Measurements from ENCODE around the gene TENT4A.

The TENT4A gene

GRCh38 chr5:6775571-6775970, 62.3 kb downstream of the TENT4A start:
- DNase-seq: no peak

GRCh38 chr5:6780802-6781391, 67.7 kb downstream of the TENT4A start:
- no peak for DNase-seq

GRCh38 chr5:6781716-6782115, 68.5 kb downstream of the TENT4A start:
- peak; percentile 24 for DNase-seq

- no peak for DNase-seq
Observed at GRCh38 chr5:6783787-6784186, 70.6 kb downstream of the TENT4A start.

DNA sequence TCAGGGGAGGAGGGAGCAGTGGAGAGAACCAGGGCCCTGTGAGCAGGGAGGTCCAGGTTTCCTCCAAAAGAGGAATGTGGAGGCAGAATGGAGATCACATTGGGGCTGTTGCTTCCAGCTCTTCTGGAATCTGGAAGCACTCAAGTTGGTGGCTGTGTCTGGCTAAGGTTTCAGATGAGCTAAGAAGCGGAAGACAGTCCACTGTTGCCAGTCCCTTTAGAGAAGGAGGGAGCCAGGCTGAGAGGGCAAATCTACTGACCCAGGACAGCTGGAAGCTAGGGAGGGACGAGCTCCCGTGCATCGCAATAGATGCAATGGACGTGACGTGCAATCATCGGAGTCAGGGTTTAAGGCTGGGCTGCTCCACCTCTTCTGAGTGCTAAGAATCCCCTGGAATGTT, 71.2 kb downstream of the TENT4A start:
- DNase-seq: no peak

DNA sequence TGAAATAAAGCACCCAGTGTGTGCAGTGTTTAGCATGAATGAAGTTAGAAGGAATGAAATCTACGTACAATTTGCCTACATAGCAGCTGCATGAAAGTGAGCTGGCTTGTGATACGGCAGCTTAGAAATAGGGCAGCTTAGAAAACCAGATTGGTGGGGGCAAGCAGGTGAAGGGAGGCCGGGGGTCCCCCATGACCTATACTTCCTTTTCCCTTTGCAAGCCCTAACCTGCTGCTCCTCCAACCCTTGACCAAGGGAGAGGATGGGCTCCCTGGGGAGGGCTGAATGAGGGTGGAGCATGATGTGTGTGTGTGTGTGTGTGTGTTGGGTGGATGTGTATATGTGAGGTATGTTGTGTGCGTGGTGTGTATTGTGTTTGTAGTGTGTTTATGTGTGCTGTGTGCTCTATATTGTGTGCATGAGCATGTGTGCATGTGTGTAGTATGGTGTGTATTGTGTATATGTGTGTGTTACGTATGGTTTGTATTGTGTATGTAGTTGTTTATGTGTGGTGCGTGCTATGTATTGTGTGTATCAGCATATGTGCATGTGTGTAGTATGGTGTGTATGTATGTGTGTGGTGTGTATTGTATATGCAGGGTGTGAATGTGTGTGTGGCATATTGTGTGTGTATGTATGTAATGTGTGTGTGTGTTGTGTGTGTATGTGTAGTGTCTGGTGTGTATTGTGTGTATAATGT, 72.1 kb downstream of the TENT4A start:
- no peak for DNase-seq

DNA sequence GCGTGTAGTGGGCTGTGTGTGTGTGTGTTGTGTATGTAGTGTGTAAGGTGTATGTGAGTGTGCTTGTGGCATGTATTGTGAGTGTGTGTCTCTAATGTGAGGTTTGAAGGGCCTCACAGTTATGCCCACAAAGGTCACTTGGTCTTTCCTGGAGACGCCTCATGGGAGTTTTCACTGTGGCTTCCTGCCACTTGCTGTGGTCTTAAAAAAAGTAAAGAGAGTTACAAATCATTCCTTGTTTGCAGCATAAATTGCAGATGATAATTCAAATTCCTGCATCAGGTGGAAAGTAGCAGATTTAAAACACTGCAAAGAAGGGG, 72.6 kb downstream of the TENT4A start:
- DNase-seq: no peak

DNA sequence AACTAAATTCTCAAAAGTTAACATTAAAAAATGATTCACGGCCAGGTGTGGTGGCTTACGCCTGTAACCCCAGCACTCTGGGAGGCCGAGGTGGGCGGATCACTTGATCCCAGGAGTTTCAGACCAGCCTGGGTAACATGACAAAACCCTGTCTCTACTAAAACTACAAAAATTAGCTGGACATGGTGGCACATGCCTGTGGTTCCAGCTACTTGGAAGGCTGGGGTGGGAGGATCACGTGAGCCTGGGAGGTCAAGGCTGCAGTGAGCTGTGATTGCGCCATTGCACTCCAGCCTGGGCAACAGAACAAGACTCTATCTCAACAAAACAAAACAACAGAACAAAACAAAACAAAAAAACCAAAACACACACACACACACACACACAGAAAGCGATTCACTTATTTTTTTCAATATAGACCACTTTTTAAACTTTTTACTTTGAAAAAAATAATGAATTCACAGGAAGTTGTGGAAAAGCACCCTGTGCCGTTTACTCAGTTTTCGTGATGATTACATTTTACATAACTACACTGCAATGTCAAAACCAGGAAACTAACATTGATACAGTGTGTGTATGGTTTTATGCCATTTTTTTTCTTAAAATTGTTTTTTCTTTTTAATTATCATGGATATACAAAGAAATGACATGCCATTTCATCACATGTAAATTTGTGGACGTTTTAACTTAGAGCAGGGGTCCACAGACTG, 73.7 kb downstream of the TENT4A start:
- DNase-seq: no peak

DNA sequence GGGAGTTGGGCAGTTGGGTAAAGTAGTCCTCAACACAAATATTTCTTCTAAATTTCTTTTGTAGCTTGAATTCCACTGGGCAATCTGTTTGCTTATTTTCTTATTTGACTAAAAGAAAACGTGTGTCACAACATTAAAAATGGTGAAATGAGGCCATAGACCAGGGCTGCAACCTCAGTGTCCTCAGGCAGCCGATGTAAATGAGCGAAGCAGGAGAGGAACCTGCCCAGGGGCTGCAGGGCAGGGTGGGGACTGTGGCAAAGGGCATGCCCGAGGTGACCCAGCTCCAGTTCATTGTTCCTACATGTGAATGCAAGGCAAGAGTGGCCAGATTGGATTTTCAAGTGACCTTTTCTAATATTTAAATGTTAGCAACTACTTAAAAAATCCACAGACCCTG, 74.7 kb downstream of the TENT4A start:
- DNase-seq: no peak

GRCh38 chr5:6788439-6788838, 75.2 kb downstream of the TENT4A start:
- DNase-seq: no peak

DNA sequence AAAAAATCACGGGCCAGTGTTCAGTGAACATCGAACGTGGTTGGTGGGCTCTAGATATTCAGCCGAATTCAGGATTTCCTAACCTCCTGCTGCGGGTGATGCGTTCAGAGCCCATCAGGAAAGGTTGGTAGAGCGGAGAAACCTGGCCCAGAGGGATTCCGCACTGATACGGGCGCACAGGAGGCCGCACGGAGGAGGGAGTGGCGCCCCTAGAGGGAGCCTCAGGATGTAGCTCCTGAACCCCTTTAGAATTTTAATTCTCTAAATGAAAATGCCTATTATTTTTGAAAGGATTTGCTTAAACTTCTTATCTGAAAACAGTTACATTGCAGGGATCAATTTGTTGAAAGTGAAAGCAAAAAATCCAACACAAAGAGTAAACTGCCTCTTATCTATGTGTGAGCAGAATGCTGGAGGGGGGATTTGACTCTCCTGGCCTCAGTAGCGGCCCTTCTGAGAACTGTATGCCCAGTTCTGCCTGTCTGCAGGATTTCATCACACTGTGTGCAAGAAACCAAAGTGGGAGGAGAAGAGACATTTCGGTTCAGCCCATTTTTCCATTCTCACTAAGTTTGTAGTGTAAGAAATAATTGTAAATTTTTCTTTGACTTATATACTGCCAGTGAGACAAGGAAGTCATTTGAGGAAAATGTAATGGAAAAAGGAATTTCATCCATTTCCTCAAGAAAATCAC, 75.9 kb downstream of the TENT4A start:
- DNase-seq: no peak

- no peak for DNase-seq
Observed at GRCh38 chr5:6790346-6790865, 77.2 kb downstream of the TENT4A start.

DNA sequence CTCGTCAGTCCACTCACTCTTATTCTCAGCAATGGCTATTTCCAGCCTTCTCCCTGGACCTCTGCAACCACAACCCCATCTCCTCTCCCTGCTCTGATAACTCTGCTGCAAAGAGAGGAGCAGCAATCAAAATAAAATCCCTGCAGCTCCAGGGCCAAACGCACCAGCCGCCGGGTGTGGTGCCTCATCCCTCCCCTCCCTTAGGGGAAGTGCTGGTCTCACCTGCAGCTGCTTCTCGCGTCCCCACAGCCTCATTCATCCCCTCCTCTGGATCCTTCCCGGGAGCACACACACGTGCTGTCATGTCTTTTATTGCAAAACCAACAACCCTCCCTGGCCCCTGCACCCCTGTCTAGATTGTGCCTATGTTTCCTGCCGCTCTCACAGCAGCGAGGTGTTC, 77.8 kb downstream of the TENT4A start:
- DNase-seq: no peak

- DNase-seq: no peak
Observed at GRCh38 chr5:6792376-6792775, 79.1 kb downstream of the TENT4A start.

- DNase-seq: no peak
Observed at GRCh38 chr5:6792911-6793471, 79.8 kb downstream of the TENT4A start.

DNA sequence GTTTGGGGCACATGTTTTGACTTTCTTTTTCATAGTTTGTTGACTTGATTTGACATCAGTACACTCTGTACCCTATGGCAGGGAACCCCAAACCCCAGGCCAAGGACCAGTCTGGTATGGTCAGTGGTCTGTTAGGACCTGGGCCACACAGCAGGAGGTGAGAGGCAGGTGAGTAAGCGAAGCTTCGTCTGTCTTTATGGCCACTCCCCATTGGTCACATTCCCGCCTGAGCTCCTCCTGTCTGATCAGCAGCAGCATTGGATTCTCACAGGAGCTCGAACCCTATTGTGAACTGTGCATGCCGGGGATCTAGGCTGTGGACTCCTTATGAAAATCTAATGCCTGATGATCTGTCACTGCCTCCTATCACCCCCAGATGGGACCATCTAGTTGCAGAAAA, 88.0 kb downstream of the TENT4A start:
- DNase-seq: no peak

DNA sequence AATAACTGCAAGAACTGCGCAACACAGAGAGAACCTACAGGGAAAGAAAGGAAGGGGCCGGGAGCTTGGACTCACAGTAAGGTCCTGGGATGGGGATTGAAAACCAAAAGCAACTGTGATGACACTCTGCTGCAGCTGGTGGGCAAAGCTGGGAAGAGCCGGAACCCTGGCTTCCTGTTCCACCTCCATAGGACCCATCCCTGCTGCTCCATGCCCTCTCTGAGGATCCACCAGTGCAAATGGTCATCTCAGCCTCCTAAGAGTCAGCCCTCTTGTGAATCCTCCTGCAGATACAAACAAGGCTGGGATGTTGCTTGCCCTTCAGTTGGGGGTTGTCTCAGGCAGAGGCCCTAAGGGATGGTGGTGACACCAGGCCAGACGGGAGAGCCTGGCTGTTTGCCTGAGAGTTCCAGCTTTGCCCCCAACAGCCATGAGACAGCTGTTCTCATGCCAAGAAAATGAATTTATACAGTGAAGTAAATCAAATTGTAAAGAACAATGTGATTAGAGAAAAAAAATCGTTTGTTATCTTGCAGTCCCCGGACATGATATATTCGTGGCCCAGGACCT, 90.8 kb downstream of the TENT4A start:
- DNase-seq: no peak

GRCh38 chr5:6804766-6805501, 91.7 kb downstream of the TENT4A start:
- peak; percentile 40 for DNase-seq

GRCh38 chr5:6805841-6806240, 92.6 kb downstream of the TENT4A start:
- DNase-seq: no peak

All from fibroblast of skin of right biceps (primary cell).